Calu3 (cell line): Measurements from ENCODE around the gene TPM3. TPM values are rescaled to one million over a fixed set of nuclear protein-coding genes. Genes with fewer than 3 reads are reported as not detected.
"Not testable (repeated sequence)": the region's sequence is repeated elsewhere in the genome, so short reads cannot be mapped to it uniquely, and the experiment has no call there.

Source experiments
- BruUV-seq: library from RNA; stranded (reverse); fragments of 400-500 nt; replicated peaks from 2 replicates; lab custom pipeline; 2021; lab: Mats Ljungman, UMichigan
- CTCF ChIA-PET: fragments of 300-600 bp; sonication (Branson Sonifier 250); formaldehyde crosslinking; loops from one replicate; lab custom pipeline; 2022; ENCODE audit warnings: antibody characterized with exemption; lab: Charles Lee
- DNase-seq: peaks from one replicate; pipeline ENCODE4 v3.0.0; 2022
- H3K27ac Mint-ChIP-seq: one replicate; pipeline ENCODE4 v1.8.0; 2022; ENCODE audit warnings: mixed read lengths; ENCODE audit not compliant: unreplicated experiment
- H3K27me3 Mint-ChIP-seq: one replicate; pipeline ENCODE4 v1.8.0; 2022; ENCODE audit warnings: mixed read lengths; ENCODE audit not compliant: unreplicated experiment
- H3K36me3 Mint-ChIP-seq: one replicate; pipeline ENCODE4 v1.8.0; 2022; ENCODE audit warnings: mild to moderate bottlenecking, moderate library complexity, mixed read lengths; ENCODE audit not compliant: insufficient read depth, unreplicated experiment
- H3K4me1 Mint-ChIP-seq: one replicate; pipeline ENCODE4 v1.8.0; 2022; ENCODE audit warnings: mild to moderate bottlenecking, low read depth, mixed read lengths; ENCODE audit not compliant: unreplicated experiment
- H3K4me3 Mint-ChIP-seq: one replicate; pipeline ENCODE4 v1.8.0; 2022; ENCODE audit warnings: mild to moderate bottlenecking, low read depth, moderate library complexity, mixed read lengths; ENCODE audit not compliant: unreplicated experiment
- H3K9me3 Mint-ChIP-seq: one replicate; pipeline ENCODE4 v1.8.0; 2022; ENCODE audit warnings: low read depth, mixed read lengths; ENCODE audit not compliant: unreplicated experiment
- intact Hi-C: fragments of 100-400 bp; cut with micrococcal nuclease; formaldehyde crosslinking; loops from one replicate; pipeline ENCODE4 v1.10.0; 2022; ENCODE audit not compliant: unreplicated experiment
- microRNA-seq: library from miRNA; unstranded; fragments of <30 nt; microRNA quantifications from one replicate; pipeline ENCODE4 v1.2.0, GENCODE V29; 2022
- total RNA-seq: library from RNA; stranded (reverse); gene quantifications from 2 replicates; pipeline ENCODE4 v1.2.3, GENCODE V29; 2022
- TF ChIP-seq, protein P1 (sequence below): fragments of 200-600 bp; IDR thresholded peaks from one replicate; pipeline ENCODE4 v1.8.0; 2022; ENCODE audit warnings: antibody characterized with exemption; ENCODE audit not compliant: unreplicated experiment

Gene TPM3
- total RNA-seq, 1 experiment from 2014 or later, result 582 TPM

DNA sequence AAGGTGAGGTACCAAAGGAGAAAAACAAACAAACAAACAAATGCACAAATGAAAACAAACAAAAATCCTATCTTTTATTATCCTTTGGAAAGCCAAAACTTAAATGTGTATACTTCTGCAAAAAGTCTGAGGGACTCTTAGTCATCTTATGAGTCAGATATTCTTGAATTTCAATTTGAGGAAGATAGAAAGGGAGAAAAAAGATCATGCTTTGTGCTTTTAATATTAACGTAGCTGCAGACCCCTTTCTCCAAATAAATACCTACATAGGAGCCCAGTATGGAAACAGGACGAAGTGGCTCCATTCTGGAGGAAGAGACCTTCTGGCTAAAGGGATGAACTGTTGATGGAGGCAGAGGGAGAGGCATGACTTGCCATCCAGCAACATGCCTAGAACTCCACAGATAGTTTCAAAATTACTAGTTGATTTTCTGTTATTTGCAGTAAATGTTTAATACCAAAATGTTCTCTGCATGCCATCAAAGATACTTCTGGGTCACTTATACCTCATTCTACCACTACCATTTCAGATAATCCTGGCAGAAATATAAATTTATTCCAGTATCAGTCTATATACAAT is 62.4 kb downstream of the TPM3 start:
- H3K27me3 Mint-ChIP-seq, result no peaks in the 10 kb centered on the region
- no peaks in the 10 kb centered on the region for H3K4me1 Mint-ChIP-seq
- DNase-seq, result no peak
- TF ChIP-seq, protein P1, sequence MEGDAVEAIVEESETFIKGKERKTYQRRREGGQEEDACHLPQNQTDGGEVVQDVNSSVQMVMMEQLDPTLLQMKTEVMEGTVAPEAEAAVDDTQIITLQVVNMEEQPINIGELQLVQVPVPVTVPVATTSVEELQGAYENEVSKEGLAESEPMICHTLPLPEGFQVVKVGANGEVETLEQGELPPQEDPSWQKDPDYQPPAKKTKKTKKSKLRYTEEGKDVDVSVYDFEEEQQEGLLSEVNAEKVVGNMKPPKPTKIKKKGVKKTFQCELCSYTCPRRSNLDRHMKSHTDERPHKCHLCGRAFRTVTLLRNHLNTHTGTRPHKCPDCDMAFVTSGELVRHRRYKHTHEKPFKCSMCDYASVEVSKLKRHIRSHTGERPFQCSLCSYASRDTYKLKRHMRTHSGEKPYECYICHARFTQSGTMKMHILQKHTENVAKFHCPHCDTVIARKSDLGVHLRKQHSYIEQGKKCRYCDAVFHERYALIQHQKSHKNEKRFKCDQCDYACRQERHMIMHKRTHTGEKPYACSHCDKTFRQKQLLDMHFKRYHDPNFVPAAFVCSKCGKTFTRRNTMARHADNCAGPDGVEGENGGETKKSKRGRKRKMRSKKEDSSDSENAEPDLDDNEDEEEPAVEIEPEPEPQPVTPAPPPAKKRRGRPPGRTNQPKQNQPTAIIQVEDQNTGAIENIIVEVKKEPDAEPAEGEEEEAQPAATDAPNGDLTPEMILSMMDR, result no peak
- H3K27ac Mint-ChIP-seq, result no peak overlapping the region
- intact Hi-C loops, result no loop called here
- CTCF ChIA-PET, result no interaction called here
- no peak overlapping the region for H3K4me3 Mint-ChIP-seq
- peaks cover 2% of the 10 kb centered on the region for H3K9me3 Mint-ChIP-seq
- BruUV-seq, result no TSS peak
- H3K36me3 Mint-ChIP-seq, result no peaks in the 10 kb centered on the region

DNA sequence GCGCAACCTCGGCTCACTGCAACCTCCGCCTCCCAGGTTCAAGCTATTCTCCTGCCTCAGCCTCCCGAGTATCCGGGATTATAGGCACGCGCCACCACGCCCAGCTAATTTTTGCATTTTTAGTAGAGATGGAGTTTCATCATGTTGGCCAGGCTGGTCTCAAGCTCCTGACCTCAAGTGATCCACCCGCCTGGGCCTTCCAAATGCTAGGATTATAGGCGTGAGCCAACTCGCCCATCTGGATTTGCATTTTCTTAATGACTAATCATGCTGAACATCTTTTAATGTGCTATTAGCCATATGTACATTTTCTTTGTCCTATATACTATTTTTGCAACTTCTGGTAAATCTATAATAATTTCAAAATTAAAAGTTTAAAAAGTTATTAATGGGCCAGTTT is 68.7 kb downstream of the TPM3 start:
- intact Hi-C loops, H3K4me1 Mint-ChIP-seq, H3K9me3 Mint-ChIP-seq, H3K27ac Mint-ChIP-seq, H3K36me3 Mint-ChIP-seq, BruUV-seq, DNase-seq, H3K27me3 Mint-ChIP-seq, H3K4me3 Mint-ChIP-seq: not testable (repeated sequence)
- CTCF ChIA-PET, result interaction anchor here (0.7 kb wide), 2 partner anchors 23 to 137 kb away, joined by 3 to 4 read pairs; partner anchors contain the start of gene RAB13

DNA sequence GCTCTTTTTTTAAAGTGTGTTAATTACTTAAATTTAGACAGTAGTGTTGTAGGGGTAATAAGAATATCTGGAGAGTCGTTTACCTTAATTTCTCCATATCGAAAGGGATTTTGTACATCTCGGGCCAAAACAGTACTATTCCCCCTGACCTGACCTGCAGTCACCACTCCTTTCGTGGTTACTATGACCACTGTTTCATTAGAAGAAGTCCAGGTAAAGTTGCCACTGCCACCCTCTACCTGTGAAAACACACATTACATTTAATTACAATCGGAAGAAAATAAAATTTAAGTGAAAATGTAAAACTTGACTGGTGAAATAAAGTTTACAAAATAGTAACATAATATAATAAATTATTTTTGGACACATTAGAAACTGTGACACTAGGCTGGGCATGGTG is 74.3 kb downstream of the TPM3 start:
- Mint-ChIP-seq H3K9me3 (no peaks in the 10 kb centered on the region), H3K36me3 (no peaks in the 10 kb centered on the region), H3K27ac (no peak overlapping the region), H3K27me3 (no peaks in the 10 kb centered on the region), H3K4me3 (no peak overlapping the region), H3K4me1 (no peaks in the 10 kb centered on the region)
- DNase-seq, result no peak
- intact Hi-C loops, result no loop called here
- BruUV-seq, result no TSS peak
- TF ChIP-seq, protein P1, result no peak
- CTCF ChIA-PET, result no interaction called here

DNA sequence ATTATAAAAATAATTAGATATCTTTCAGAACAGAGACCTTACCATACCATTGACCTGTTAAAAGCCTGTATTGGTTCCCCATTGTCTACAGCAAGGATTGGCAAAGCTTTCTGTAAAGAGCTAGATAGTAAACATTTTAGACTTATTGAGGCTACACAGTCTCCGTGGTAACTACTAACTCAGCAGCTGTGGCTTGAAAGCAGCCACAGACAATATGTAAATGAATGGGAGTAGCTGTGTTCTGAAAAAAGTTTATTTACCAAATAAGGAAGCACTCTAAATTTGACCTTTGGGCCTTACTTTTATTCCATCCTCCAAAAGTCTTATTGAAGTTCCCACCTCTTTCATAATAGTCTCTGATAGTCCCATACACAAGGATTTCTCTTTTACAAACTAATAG is 76.7 kb downstream of the TPM3 start:
- Mint-ChIP-seq H3K27me3 (no peaks in the 10 kb centered on the region), H3K4me3 (no peak overlapping the region), H3K36me3 (no peaks in the 10 kb centered on the region), H3K4me1 (no peaks in the 10 kb centered on the region), H3K9me3 (no peaks in the 10 kb centered on the region), H3K27ac (no peak overlapping the region)
- intact Hi-C loops, result no loop called here
- no peak for DNase-seq
- CTCF ChIA-PET, result interaction anchor here (1.2 to 1.4 kb wide), 2 partner anchors 8 to 114 kb away, joined by 3 to 6 read pairs; no protein-coding TSS in a partner anchor
- BruUV-seq, result no TSS peak
- TF ChIP-seq, protein P1, result no peak

Small RNA genes lying within 50 kb of the gene (microRNA-seq; reads per million reads assigned to microRNA genes)
- gene MIR190B, result 20.4 reads per million, percentile 45 among the genes with 10 or more reads in this experiment

Other genes starting within 250 kb of the TPM3 start
- 89.0 and 90.0 TPM in 2 replicates for gene DENND4B, start 245.4 kb downstream of the TPM3 start, total RNA-seq
- gene CRTC2, start 233.5 kb downstream of the TPM3 start, total RNA-seq, result 39.5 and 52.1 TPM in 2 replicates
- 138 and 152 TPM in 2 replicates for gene SLC39A1, start 228.6 kb downstream of the TPM3 start, total RNA-seq
- 23.2 and 26.5 TPM in 2 replicates for gene CREB3L4, start 224.2 kb downstream of the TPM3 start, total RNA-seq
- 105 and 115 TPM in 2 replicates for gene JTB, start 214.4 kb downstream of the TPM3 start, total RNA-seq
- gene RAB13, start 205.8 kb downstream of the TPM3 start, total RNA-seq, result 87.5 and 95.0 TPM in 2 replicates
- 1,532 and 1,783 TPM in 2 replicates for gene RPS27, start 201.3 kb downstream of the TPM3 start, total RNA-seq
- gene NUP210L, start 37.0 kb downstream of the TPM3 start, total RNA-seq, result 0.12 TPM in 1 of 2 replicates, not detected in the other
- not detected in 2 replicates for gene CFAP141, start 14.2 kb upstream of the TPM3 start, total RNA-seq
- gene UBAP2L, start 28.9 kb upstream of the TPM3 start, total RNA-seq, result 245 and 250 TPM in 2 replicates
- gene HAX1, start 80.5 kb upstream of the TPM3 start, total RNA-seq, result 112 and 129 TPM in 2 replicates
- gene AQP10, start 129.0 kb upstream of the TPM3 start, total RNA-seq, result not detected in 2 replicates
- 9.1 and 9.9 TPM in 2 replicates for gene ATP8B2, start 133.4 kb upstream of the TPM3 start, total RNA-seq
- 5.0 and 8.3 TPM in 2 replicates for gene IL6R, start 213.2 kb upstream of the TPM3 start, total RNA-seq